22Rv1 (cell line): Measurements from ENCODE around the gene ARHGEF40.

Experiments
- CTCF ChIP-seq: fragments of 450-650 bp; IDR thresholded peaks from 2 replicates; pipeline ENCODE4 v1.5.1; 2017; ENCODE audit warnings: mild to moderate bottlenecking
- ZFX ChIP-seq: fragments of 450-650 bp; IDR thresholded peaks from 2 replicates; pipeline ENCODE4 v1.6.1; 2017; ENCODE audit warnings: antibody characterized with exemption, borderline replicate concordance

- TF ChIP-seq CTCF (no peak), ZFX (no peak)
These were observed 39.5 kb downstream of the ARHGEF40 start for GRCh38 chr14:21109377-21110138.
